HepG2 (cell line): ENCODE measurements around the gene RASGRP2. TPM values are rescaled to one million over a fixed set of nuclear protein-coding genes. Genes with fewer than 3 reads are reported as not detected.

Experiments used
- AKAP8 ChIP-seq: sonication (generic); formaldehyde crosslinking; IDR thresholded peaks from 2 replicates; pipeline ENCODE4 v1.5.1; 2020; ENCODE audit warnings: mild to moderate bottlenecking, missing genetic modification reagents
- ATRX ChIP-seq: sonication (generic); formaldehyde crosslinking; IDR thresholded peaks from 2 replicates; pipeline ENCODE4 v1.4.0; 2020; ENCODE audit warnings: missing genetic modification reagents, borderline replicate concordance
- FOXO1 ChIP-seq: sonication (generic); formaldehyde crosslinking; IDR thresholded peaks from 2 replicates; pipeline ENCODE4 v1.4.0; 2020; ENCODE audit warnings: missing genetic modification reagents
- HNRNPLL ChIP-seq: fragments of 200-400 bp; formaldehyde crosslinking; IDR thresholded peaks from 2 replicates; pipeline ENCODE4 v1.6.1; 2017; ENCODE audit warnings: mild to moderate bottlenecking, low read depth, low read length; ENCODE audit not compliant: poor library complexity, severe bottlenecking
- HOXD1 ChIP-seq: sonication (generic); formaldehyde crosslinking; IDR thresholded peaks from 2 replicates; pipeline ENCODE4 v1.5.0; 2020; ENCODE audit warnings: missing genetic modification reagents
- NFKBIZ ChIP-seq: IDR thresholded peaks from 2 replicates; pipeline ENCODE4 v1.6.1; 2018; ENCODE audit warnings: missing genetic modification reagents, missing compliant biosample characterization
- POLR2G ChIP-seq: fragments of 200-400 bp; formaldehyde crosslinking; IDR thresholded peaks from 2 replicates; pipeline ENCODE4 v1.6.1; 2018; ENCODE audit warnings: mild to moderate bottlenecking, low read depth, low read length, moderate library complexity
- RAD51 ChIP-seq: fragments of 450-650 bp; IDR thresholded peaks from 2 replicates; pipeline ENCODE4 v1.6.1; 2016; ENCODE audit warnings: borderline replicate concordance
- TARDBP ChIP-seq: sonication (generic); formaldehyde crosslinking; IDR thresholded peaks from 2 replicates; pipeline ENCODE4 v1.8.0; 2022; ENCODE audit warnings: mild to moderate bottlenecking, missing genetic modification reagents
- TFE3 ChIP-seq: IDR thresholded peaks from 2 replicates; pipeline ENCODE4 v1.6.1; 2016
- TIGD3 ChIP-seq: sonication (generic); formaldehyde crosslinking; IDR thresholded peaks from 2 replicates; pipeline ENCODE4 v1.5.1; 2020; ENCODE audit warnings: mild to moderate bottlenecking, missing genetic modification reagents, borderline replicate concordance
- ZBTB25 ChIP-seq: IDR thresholded peaks from 2 replicates; pipeline ENCODE4 v1.6.1; 2018; ENCODE audit warnings: missing genetic modification reagents
- ZNF615 ChIP-seq: sonication (generic); formaldehyde crosslinking; IDR thresholded peaks from 2 replicates; pipeline ENCODE4 v1.5.0; 2020; ENCODE audit warnings: mild to moderate bottlenecking, missing genetic modification reagents, borderline replicate concordance
- ZNF772 ChIP-seq: sonication (generic); formaldehyde crosslinking; IDR thresholded peaks from 2 replicates; pipeline ENCODE4 v1.5.0; 2020; ENCODE audit warnings: mild to moderate bottlenecking, missing genetic modification reagents
- polyA plus RNA-seq, 8 experiments: library from polyadenylated mRNA; depleted of rRNA in 3 of 8; stranded (reverse) in 7 of 8; unstranded in 1 of 8; fragments of >200 nt; fragmentation: Illumina TruSeq in 4 of 8; extraction: Trizol in 4 of 8; gene quantifications; 2 replicates each; pipeline versions ENCODE4 v1.2.1 to v1.2.3, GENCODE V29; 2011 to 2016; ENCODE audit warnings: low read depth in 4 of 8, missing spikeins in 1 of 8, mixed read lengths in 1 of 8; ENCODE audit not compliant: insufficient read depth in 1 of 8
- total RNA-seq, 5 experiments: library from RNA; depleted of rRNA; stranded (reverse); fragments of >200 nt; fragmentation: Illumina TruSeq; extraction: Trizol; gene quantifications; 2 replicates each; pipeline ENCODE4 v1.2.3, GENCODE V29; 2016; ENCODE audit warnings: low read depth in 1 of 5

The RASGRP2 gene
- total and polyA plus RNA-seq, 2 of the 13 experiments (the other 11 are each of a cell fraction or from before 2014, with no cell fraction given) = 0.61 TPM; not detected in 1

- no peak for TF ChIP-seq NFKBIZ (CRISPR knock-in tag)
- TF ChIP-seq RAD51 = no peak
- no peak for TF ChIP-seq ATRX (CRISPR knock-in tag)
- TF ChIP-seq ZNF615 (CRISPR knock-in tag) = no peak
- no peak for TF ChIP-seq TFE3 (CRISPR knock-in tag)
- no peak for TF ChIP-seq TIGD3
- TF ChIP-seq FOXO1 = no peak
- TF ChIP-seq HOXD1 (CRISPR knock-in tag) = no peak
- TF ChIP-seq HNRNPLL = no peak
- no peak for TF ChIP-seq AKAP8 (CRISPR knock-in tag)
- no peak for TF ChIP-seq ZBTB25 (CRISPR knock-in tag)
- no peak for TF ChIP-seq ZNF772 (CRISPR knock-in tag)
- TF ChIP-seq POLR2G = no peak
- TF ChIP-seq TARDBP = no peak
Observed at GRCh38 chr11:64751136-64751535, 7.2 kb upstream of the RASGRP2 start (continued).
